SU-DHL-6 (cell line): ENCODE data around the gene ELOVL6.

Experiments used
- EZH2phosphoT487 ChIP-seq: fragments of 200-600 bp; sonication (generic), shearing (Covaris generic); conservative IDR thresholded peaks from 2 replicates; pipeline ENCODE4 v1.6.1; 2018; ENCODE audit warnings: mild to moderate bottlenecking, antibody characterized with exemption, low read length, moderate library complexity, mixed read lengths
- TF ChIP-seq, protein P1 (sequence below): fragments of 200-600 bp; sonication (generic); IDR thresholded peaks from one replicate; pipeline ENCODE4 v1.5.1; 2017; ENCODE audit warnings: antibody characterized with exemption, mild to moderate bottlenecking, low read length, moderate library complexity; ENCODE audit not compliant: insufficient read depth, poor library complexity, severe bottlenecking

DNA sequence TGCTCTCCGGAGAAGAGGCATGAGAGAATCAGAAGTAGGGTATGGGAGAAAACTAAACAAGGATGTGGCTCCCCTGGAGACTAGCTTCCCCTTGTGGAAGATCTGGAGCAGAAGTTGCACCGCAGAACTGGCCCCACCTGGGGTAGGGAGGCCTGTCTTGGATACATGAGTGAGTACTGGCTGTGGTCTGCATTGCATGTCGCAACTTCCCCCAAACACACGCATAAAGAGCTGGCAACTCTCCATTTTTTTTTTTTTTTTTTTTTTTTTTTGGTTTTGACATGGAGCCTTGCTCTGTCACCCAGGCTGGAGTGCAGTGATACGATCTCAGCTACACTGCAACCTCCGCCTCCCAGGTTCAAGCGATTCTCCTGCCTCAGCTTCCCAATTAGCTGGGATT, 165.8 kb downstream of the ELOVL6 start:
- TF ChIP-seq, protein P1, sequence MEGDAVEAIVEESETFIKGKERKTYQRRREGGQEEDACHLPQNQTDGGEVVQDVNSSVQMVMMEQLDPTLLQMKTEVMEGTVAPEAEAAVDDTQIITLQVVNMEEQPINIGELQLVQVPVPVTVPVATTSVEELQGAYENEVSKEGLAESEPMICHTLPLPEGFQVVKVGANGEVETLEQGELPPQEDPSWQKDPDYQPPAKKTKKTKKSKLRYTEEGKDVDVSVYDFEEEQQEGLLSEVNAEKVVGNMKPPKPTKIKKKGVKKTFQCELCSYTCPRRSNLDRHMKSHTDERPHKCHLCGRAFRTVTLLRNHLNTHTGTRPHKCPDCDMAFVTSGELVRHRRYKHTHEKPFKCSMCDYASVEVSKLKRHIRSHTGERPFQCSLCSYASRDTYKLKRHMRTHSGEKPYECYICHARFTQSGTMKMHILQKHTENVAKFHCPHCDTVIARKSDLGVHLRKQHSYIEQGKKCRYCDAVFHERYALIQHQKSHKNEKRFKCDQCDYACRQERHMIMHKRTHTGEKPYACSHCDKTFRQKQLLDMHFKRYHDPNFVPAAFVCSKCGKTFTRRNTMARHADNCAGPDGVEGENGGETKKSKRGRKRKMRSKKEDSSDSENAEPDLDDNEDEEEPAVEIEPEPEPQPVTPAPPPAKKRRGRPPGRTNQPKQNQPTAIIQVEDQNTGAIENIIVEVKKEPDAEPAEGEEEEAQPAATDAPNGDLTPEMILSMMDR, result no peak
- TF ChIP-seq EZH2phosphoT487, result no peak
